Activated CD4-positive, alpha-beta T cell treated with anti-CD3 and anti-CD28 coated beads, Interleukin-10, Interleukin-2, amounts not matched to agents 100 ng/mL and 50 ng/mL, durations not matched to agents 16 hours and 8 hours (primary cell): Measurements from ENCODE around the gene GNB1.
"Not testable (repeated sequence)": the region's sequence is repeated elsewhere in the genome, so short reads cannot be mapped to it uniquely, and the experiment has no call there.

Source experiments
- DNase-seq: peaks from one replicate; pipeline ENCODE4 v3.0.0-alpha.2; 2020

The GNB1 gene

DNA sequence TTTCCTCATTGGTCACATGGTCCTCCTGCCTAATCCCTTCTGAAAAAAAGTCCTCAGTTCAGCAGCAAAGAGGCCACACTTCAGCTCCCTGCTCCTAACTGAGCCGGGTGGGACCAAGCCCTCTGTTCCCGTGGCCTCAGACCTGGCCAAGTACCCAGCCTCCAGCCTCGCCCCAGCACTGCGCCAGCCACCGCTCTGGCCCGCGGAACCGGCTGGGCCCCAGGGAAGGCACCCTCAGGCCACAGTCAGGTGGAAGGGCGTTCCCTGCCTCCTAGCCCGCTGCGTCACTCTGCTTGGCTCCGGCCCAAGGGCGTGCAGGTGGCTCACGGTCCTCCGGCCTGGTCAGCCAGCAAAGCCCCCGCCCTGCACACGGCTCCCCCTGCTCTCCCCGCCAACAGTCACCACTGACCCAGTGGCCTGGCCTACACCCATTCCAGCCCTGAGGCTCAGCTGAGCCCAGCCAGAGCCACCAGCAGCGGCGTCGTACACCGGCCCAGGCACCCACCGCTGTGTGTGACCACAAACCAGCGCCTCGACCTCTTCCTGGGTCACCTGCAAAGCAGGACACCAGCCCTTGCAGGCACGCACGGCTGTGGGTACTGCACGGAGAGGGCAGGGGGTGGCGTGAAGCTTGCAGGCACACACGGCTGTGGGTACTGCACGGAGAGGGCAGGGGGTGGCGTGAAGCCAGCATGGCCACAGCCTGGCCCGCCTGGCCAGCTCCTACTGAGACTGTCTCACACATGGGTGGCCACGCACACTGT lies 132.0 kb downstream of the GNB1 start:
- DNase-seq, result no peak

DNA sequence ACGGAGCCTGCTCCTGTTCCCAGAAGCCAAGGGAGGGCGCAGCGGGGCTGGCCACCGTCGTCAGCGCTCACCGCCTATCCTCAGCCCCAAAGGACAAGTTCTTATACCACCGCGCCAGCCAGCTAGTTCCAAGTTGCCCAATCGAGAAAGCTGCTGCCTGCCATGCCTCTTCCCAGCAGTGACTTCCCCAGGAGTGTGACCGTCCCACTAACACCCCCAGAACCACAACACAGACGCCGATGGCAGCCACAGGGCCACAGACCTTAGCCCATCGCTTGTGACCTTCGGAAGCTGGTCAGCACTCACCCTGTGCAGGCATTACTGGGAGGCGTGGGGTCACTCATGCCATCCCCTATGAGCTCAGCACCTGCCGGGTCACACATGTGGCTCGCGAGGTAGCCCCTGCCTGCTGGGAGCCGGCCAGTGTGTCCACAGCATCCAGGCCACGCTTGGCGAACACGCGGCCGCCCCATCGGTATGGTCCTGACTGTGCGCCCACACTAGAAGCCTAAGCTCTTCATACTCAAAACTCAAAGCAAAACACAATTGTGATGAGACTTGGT lies 132.7 kb downstream of the GNB1 start:
- no peak for DNase-seq

DNA sequence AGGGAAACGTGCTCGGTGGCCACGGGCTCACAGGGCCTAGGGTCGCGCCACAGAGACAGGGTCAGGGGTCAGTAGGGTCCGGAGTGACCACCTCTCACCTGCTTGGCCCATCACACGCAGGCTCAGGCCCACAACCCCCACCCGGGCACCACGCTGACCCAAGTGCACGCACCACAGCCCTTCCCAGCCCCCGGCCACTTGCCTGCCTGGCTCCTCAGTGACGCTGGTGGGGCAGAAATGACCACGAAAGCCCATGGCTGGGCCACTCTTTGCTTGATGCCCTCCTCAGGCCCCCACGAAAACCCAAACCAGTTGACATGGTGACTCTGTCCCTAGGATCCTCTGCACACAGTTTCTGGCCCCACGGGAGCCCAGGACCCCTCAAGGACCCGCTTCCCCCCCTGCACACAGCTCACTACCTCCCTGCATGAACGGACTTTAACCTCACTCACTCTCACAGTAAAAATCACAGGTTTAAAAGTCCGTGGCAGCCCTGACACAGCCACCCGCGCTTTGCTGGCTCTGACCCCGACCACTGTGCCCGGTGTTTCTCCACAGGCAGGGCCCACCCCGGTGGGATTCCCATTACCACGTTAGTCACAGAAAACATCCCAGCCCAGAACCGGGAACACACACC lies 133.3 kb downstream of the GNB1 start:
- no peak for DNase-seq

DNA sequence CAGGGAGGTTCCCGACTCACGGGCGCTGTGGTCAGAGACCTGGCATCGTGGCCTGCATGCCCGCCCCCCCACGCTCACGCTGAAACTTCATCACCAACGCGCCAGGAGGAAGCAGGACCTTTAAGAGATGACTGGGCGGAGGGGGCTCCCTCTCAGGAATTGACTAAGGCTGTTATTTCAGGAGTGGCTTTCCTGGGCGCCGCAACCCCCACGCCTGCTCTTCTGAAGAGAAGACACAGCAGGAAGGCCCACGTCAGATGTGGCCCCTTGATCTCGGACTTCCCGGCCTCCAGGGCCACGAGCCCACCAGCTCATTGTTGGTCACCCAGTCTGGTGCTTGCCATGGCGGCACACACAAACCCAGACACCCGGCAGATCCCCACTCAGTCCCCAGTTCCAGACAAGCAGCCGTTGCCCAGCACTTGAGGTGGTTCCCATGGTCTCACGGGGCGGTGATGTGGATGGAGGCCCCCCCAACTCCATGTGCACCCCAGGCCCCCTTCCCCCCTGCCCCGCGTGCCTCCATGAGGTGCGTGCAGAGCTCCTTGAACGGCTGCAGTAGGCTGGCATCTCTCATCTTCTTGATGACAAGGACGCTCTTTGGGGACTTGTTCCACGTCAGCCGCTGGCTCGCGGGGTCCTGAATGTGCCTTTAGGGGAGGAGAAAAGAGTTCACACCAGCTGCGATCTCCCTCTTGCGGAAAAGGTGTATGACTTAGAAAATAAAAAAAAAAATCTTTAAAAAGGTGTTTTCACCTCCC lies 134.0 kb downstream of the GNB1 start:
- DNase-seq, result no peak

DNA sequence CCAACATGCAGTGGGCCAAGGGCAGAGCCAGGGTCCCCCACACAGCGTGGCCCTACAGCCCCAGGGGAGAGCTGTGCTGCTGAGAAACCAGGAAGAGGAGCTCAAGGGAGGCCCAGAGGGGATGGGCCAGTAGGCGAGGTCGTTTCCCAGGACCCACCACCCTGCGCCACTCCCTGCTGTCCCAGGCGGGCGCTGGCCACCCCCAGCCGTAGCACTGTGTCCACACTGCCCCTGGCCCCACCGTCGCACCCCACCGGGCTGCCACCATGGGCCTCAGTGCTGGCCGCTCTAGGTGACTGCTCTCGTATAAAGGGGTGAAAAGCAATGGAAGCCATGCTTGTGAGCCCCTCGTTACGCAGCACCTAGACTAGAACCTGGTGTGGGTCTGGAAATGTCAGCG lies 135.0 kb downstream of the GNB1 start:
- DNase-seq, result no peak

DNA sequence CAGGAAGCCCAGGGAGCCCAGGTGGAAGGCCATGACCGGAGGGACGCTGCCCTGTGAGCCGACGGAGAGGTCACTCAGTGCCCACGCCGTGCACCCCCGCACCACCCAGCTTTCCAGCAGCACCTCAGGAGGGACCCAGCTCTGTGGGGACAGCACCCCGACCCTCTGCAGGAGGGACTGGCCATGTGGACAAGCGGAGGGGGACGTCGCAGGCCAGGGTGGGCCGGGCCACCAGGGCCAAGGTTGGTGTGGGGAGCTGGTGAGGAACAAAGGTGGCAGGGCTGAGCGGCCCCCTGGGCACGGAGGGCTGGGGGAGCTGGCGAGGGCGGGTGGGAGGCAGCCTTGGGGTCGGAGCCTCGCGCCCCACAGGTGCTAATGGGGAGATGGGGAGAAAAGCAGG lies 135.5 kb downstream of the GNB1 start:
- no peak for DNase-seq

DNA sequence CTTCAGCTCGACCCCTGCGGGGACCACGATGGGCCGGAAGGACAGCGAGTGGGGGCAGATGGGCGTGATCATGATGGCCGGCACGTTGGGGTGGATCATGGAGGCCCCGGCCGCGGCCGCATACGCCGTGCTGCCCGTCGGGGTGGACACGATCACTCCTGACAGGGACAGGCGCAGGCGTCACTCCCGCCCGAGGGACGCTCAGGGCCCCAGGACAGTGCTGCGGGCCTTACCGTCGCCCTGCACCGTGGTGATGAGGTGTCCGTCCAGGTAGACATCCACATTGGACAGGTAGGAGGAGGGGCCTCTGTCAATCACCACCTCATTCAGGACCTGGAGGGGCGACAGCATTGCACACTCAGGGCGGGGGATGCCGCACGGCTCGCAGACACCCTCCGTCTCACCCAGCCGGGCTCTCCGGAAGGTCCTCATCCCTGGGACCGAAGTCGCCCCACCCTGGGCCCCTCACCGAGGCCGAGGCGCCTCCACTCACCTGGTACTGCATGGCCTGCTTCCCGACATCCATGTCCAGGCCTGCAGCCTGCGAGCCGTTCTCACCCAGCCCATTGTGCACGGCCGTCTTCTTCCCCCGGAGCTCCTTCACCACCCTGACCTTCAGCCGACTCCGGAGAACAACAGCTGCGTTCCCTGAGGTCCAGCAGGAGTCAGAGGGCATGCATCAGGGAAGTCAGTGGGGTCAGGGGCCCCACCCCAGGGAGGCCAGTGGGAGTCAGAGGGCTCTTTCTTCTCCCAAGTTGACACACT lies 136.7 kb downstream of the GNB1 start:
- DNase-seq, result no peak

DNA sequence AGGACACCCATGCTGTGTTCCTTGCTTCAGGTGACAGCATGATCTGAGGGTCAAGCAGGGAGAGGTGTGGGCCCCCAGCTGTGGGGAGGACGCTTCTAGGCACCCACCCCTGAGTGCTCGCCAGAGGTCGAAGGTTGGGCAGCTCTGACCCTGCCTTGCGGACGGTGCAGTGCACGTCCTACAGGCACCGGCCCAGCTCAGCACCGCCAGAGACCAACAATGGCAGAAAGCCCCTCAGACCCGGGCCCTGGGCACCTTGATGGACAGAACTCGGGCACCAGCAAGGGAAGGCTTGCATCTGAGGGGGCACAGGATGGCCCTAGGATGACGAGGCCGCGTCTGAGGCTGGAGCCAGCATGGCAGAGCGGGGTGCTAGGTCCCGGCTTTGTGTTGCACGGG lies 137.3 kb downstream of the GNB1 start:
- no peak for DNase-seq

DNA sequence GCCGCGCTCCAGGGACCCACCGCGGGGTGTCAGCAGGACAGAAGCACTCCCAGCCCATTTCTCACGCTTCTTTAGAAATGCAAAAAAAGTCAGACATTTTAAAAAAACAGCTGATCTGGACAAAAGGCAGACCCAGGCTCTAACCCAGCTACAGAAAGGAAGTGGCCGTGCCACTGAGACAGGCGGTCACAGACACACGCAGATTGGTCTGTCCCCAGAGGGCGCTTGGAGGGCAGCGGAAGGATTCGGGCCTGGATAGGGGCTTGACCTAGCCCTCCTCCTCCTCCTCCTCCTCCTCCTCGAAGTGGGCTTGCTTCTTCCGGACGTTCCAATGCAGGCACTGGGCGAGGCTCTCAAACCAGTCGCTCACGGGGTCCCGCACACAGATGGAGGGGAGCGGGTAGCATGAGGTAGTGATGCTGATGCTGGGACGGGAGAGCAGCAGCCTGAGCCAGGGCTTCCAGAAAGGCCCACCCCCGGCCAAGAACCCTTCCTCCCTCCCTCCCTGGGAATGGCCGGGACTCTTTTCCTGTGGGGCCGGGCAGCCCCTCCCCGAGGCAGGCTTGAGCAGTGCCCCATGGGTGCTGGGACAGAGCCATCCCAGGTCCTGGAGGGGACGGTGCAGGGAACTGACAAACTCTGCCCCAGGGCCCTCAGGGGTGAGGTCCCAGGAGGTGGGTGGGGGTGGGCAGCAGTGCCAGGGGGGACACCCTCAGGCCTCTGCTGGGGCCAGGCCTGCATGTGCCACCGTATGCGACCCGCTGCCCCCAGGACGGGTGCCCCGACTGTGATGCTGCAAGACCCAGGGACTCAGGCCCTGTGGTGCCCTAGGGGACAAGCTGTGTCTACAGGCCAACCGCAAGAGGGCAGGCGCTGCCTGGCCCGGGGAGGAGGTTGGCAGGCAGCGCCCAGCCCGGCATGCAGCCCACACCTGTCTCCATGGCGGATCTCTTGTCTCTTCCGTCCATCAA lies 138.0 kb downstream of the GNB1 start:
- DNase-seq, result no peak

DNA sequence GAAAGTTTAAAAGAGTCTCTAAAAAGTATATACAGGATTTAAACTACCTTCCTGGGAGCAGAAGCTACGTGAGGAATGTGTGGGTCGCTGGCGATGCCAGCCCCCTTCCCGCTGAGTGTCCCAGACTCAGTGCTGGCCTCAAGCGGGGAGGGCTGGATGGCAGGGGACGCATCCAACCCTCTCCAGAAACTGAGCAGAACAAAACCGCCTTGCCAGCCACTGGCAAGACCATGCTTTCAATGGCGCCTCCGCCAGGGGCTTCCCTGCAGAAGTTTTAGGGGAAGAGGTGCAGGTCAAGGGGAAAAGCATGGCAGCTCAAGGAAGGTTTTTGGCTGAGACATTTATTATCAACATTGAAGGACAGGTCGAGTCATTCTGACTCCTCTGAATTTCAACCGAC lies 138.7 kb downstream of the GNB1 start:
- DNase-seq, result no peak

DNA sequence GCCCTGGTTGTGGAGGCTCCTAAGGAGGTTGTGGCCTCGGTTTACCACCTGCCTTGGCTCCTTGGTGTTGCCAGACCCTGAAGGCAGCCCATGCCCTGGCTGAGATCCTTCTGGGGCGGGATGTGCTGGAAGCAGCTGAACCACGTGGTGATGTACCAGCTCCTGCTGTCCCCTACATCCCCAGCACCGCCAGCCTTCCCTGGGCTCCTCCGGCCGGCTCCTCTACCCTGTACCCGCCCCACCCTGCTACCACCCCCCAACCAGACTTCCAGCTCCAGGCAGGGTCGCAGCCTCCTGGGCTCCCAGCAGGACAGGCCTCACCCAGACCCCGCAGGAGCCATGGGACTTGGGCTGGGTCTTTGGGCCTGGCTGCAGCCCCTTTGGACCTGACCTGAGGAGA lies 140.9 kb downstream of the GNB1 start:
- not testable (repeated sequence) for DNase-seq

DNA sequence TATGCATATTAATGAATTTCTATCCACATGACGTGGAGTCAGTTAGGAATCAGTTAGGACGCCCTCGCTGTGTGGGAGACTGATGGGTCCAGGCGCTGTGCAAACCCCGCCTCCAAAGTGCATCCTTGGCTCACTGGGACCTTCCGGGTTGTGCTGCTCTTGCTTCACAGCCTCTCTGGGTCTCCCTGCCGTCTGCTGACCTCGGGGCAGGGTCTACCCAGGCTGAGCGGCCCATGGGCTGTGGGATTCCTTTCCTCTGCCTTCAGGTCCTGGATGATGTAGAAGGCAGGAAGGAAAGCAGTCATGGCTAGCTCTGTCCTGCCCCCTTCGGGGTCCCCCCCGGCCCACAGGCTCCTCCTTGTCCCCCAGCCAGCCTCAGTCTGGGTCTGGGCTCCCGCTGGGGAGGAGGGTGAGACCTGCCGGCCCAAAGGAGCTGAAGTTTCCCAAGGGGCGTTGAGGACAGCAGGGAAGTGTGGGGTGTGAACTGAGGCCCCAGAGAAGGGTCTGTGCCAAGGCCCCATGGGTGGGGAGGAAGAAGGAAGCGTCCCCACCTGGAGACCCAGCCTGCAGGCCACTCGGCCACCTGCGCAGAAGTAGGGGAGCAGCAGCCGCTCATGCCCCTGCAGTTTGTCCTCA lies 142.1 kb downstream of the GNB1 start:
- no peak for DNase-seq

DNA sequence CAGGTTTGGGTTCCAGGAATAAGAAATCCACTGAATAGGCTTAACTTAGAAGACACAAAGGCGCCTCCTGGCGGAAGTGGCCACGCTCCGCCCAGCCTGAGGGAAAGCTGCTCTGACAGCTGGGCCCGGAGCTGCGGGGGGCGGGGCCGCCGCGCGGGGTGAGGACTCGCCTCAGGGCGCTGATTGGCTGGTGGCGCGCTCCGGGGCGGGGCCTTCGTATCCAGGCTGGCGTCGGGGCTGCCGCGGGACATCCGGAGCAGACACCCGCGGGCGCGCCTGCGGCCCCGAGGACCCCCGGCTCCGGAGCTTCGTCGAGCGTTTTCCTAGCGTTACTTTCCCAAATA lies 144.3 kb downstream of the GNB1 start:
- DNase-seq, result not testable (repeated sequence)

DNA sequence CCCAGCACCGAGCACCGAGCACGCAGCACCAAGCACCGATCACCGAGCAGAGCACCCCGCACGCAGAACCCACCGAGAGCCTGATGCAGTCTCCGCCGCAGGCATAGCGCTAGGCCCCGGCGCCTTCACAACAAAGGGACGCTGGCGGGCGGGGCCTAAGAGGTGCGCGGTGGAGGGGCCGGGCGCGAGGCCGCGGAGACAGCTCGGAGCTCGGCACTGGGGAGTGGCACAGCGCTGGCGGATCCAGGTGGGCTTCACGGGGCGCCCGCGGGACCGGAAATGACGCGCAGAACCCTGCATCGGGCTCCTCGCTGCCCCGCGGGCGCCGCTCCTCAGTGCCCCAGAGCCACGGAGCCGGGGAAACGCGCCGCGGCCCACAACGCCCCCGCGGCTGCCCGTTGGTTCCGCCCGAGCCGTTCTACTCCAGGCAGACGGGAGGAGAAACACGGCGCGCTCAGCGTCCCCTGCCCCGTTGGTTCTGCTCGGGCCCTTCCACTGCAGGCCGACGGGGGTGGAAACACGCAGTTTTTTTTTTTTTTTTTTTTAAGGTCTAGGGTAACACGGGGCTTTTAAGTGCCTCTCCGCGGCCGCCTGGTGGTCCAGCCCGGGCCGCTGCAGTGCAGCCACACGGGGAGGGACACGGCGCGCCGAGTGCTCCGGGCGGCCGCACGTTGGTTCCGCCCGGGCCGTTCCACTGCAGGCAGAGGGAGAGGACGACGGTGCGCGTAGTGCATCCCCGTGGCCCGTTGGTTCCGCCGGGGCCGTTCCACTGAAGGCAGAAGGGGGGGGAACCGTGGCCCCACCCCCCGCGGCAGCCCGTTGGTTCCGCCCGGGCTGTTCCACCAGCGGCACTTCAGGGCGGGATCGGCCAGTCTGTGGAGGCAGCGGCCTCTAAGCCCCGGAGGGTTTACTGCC lies 145.0 kb downstream of the GNB1 start:
- peak; percentile 85 for DNase-seq

DNA sequence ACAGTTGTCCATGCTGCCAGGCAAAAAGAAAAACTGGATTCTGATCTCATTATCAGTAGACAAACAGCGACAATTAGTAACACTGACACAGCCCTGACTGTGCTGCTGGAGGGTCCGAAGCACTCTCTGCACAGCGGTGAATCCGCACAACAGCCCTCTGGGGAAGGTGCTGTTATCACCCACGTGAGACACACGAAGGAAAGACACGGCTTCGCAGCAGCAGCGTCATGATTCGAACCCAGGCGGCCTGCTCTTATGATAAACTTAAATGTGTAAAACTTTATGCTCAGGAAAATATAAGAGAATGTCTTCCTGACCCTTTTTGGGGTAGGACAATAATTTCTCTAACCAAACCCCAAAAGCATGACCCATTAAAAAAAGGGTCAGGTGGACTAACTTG lies 148.4 kb downstream of the GNB1 start:
- not testable (repeated sequence) for DNase-seq

DNA sequence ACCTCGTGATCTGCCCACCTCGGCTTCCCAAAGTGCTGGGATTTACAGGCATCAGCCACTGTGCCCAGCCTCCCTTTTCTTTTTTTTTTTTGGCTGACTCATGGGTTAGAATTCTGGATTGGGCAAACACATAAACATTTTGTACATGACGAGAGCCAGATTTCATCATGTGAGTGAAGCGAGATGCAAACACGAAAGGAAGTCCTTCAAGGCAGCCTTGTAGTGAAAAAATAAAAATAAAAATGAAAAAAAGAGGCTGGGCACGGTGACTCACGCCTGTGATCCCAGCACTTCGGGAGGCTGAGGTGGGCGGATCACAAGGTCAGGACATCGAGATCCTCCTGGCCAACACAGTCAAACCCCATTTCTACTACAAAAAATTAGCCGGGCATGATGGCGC lies 149.9 kb downstream of the GNB1 start:
- DNase-seq, result not testable (repeated sequence)

DNA sequence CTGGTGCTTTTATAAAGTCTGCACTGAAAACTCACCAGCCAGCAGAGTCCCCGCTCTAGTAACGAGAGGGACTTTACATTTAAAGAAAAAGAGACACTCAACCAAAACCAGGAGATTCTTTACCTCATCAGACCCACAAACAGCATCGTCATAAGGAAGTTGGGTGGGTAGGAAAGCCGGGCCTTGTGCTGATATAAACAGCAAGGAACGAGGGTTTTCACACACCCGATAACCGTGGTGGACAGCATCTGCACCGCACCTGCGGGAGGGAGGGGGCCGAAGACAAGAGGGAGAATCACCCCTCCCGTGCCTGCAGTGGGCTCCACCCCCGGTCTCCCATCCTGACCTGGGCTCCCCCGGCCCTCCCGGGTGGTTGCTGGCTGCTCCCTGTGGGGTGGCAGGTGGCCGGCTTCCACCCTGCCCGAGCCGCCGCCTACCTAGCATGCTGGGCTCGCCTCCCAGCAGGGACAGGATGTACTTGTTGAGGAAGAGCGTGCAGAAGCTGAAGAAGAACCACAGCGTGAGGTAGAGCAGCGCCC lies 152.0 kb downstream of the GNB1 start:
- DNase-seq, result not testable (repeated sequence)

DNA sequence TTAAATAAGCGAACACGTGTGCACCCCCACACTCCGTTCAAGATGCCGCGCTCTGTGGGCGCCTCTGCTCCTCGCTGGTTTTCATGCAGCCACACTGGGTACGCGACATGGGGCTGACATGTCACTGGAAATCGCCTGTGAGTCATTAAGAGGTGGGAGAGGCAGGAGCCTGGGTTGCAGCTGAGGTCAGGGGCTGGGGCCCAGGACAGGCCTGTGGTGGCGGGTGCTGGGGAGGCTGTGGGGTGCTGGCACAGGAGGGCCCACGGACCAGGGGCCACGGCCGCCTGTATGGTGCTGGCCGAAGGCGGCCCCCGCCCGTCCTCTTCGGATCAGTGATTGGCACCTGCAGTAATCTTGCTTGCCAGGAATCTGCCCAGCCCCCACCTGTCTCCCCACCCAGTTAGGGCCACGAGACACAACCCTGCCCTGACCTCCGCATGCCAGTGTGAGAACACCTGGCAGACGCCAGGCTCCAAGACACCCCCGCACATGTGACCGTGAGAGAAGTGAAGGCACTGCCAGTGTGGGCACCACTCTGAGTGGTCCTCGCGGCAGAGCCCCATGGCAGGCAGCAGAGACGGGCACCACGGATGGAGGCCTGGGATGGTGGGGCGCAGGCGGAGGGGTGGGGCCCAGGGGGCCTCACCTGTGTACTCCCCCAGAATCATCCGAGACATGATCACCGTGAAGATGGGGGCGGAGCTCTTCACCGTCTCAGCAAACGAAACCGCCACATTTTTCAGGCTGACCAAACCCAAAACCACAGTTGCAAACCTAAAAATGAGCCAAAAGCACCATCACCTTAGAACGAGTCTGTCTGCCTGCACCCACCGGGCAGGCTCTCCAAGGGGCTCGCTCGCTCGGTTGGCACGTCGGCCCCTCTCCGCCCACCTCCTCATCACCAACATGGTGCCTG lies 153.0 kb downstream of the GNB1 start:
- DNase-seq, result not testable (repeated sequence)
